Activated CD8-positive, alpha-beta memory T cell treated with anti-CD3 and anti-CD28 coated beads for 1 hour (primary cell): Measurements from ENCODE around the gene PJA1.

ENCODE experiments used
- DNase-seq, 2 donors: peaks; one replicate each; pipeline ENCODE4 v3.0.0-alpha.2; 2020; ENCODE audit warnings: low read depth in 1 of 2; ENCODE audit errors: extremely low read depth in 1 of 2

PJA1 gene

DNA sequence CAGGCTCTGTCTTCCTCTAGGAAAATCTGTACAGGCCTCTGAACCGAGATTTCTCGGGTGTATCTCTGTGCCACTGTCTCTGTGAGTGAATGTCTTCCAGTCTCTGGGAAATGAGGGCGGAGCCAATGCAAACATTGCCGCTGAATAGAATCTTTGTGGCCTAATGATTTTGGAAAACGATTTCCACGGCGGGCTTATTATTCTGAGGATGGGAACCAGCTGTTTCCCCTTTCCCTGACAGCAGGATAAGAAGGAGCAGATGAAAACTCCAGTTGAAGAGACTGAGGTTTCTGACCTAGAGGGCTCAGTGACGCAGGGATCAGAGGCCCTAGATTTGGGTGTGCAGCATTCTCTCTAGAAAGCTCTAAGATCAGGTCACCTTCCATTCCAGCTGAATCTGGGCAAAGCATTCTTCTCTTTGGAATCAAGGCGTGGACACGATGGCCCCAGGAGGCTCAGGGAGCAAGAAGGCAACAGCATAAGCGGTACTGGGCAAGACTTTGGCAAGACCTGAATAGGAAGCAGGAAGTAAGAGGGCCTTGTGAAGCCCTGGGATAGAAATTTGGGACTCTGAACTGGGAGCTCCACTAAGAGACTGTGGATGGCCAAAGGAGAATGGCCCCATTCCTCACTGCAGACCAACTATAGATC, 47.3 kb downstream of the PJA1 start:
- DNase-seq, result no peak

DNA sequence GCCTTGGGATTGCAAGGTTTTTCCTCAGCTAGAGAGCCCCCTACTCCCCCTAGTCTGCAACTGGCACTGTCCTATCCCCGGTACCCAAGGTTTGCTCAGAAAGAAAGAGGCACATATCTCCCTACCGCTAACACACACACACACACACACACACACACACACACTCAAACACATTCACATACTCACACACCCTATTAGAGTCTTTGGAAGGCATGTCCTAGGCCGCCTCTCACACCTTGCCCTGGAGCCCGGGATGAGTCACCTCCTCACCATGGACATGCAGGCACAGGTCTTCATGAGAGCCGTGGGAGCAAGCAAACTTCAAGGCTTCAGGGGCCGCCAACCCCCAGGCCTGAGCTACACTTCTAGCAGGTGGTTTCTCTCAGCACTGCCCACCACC, 49.2 kb downstream of the PJA1 start:
- DNase-seq, result no peak

DNA sequence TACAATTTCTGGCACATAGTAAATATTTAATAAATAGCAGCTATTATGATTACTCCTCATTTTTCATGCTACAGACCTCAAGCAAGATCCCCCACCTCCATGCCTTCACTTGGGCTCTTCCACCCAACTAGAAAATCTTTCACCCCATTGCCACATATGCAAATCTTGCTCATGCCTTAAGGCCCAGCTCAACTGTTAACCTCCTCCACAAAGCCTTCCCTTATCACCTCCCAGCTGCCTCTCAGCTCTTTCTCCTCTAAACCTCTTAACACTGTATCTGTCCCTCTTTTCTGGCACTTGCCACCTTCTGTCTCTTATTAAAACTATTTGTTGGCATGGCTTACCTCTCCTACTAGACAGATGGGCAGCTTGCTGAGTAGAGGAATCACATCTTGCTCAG, 51.5 kb downstream of the PJA1 start:
- DNase-seq, result no peak
